HG02763 (cell line): ENCODE measurements around the gene SEMA4D.
A peak's percentile ranks its signal among the peaks of the same experiment; 100 is the strongest.

ENCODE experiments used
- ATAC-seq: cut with Tn5 transposase; IDR thresholded peaks from one replicate; pipeline ENCODE4 v1.9.1; 2021; ENCODE audit warnings: mild to moderate bottlenecking, moderate library complexity; ENCODE audit not compliant: unreplicated experiment

SEMA4D gene

DNA sequence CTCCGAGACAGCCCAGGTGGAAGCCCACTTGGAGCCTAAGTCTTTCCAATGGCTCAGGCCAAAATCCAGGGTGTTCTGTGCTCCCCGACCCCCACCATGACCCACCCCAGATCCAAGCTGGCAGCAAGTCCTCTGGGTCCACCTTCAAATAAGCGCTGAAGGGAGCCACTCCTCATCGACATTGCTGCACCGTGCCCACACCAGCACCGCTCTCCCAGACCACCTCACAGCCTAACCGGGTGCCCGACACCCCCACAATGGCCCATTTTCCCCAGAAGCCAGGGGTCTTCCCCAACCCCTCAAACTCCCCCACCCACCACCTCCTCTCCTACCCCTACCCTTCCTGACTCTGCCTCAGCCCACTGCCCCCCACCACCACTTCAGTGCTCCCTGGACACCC lies 50.5 kb downstream of the SEMA4D start:
- no peak for ATAC-seq

- ATAC-seq: no peak
These were observed 51.0 kb downstream of the SEMA4D start for GRCh38 chr9:89446961-89447310.

DNA sequence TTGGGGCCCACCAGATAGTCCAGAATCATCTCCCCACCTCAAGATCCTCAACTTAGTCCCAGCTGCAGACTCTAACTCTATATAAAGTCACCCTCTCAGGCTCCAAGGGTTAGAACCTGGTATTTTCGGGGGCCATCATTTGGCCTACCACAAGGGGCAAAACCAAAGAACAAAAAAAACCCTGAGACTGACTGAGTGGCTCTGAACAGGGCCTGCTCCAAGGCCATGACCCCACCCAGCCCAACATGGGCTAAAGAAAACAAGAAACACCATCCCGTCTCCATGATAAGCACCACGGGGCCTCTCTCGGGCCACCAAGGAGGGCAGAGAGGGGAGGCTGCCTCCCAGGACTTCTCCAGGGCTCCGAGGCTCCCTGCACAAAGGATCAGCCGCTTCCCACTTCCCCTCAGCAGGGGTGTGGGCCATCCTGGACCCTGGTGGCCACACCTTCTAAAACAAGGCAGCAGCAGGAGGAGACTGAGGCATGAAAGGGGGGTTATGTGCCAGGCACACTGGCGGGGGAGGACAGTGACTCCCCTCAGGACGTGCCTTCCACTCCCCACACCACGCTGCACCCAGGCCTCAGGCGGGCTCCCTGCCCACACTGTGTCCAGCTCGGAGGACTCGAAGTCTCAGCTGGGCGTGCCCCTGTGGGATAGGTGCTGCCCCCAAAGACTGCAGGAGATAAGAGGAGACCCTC lies 51.5 kb downstream of the SEMA4D start:
- no peak for ATAC-seq

DNA sequence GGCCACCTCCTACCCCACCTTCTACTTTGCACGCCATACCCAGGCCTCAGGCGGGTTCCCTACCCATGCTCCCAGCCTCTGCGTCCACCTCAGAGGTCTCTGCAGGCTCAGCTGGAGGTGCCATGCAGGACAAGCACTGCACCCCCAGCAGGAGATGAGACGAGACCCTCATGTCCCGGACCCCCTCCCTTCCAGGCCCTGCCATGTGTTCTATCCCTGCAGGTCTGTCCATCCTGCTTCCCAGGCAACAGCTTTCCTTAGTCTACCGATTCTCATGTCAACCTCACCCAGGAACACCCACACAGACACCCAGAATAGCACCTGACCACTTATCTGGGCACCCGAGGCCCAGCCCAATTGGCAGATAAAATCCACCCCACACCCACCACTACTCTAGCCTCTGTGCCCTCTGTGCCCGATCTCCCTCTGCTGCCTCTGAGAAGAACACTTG lies 52.1 kb downstream of the SEMA4D start:
- no peak for ATAC-seq

GRCh38 chr9:89444925-89445765 lies 52.8 kb downstream of the SEMA4D start:
- no peak for ATAC-seq

DNA sequence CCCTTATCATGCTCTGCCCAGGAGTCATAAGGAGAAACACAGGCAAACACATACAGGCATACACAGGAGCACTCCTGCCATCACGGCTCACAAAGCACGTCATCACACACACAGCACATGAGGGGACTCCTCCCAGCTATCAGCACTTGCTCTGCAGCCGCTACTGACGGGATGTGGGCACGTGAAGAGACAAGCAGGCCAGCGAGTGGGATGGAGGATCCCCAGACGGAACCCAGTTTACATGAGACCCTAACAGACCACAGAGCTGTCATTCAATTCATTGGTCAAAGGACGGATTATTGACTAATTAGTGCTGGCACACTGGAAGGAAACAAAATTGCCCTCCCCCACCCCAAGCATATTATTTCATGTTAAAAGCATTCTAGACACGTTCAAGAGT lies 53.6 kb downstream of the SEMA4D start:
- ATAC-seq: no peak

DNA sequence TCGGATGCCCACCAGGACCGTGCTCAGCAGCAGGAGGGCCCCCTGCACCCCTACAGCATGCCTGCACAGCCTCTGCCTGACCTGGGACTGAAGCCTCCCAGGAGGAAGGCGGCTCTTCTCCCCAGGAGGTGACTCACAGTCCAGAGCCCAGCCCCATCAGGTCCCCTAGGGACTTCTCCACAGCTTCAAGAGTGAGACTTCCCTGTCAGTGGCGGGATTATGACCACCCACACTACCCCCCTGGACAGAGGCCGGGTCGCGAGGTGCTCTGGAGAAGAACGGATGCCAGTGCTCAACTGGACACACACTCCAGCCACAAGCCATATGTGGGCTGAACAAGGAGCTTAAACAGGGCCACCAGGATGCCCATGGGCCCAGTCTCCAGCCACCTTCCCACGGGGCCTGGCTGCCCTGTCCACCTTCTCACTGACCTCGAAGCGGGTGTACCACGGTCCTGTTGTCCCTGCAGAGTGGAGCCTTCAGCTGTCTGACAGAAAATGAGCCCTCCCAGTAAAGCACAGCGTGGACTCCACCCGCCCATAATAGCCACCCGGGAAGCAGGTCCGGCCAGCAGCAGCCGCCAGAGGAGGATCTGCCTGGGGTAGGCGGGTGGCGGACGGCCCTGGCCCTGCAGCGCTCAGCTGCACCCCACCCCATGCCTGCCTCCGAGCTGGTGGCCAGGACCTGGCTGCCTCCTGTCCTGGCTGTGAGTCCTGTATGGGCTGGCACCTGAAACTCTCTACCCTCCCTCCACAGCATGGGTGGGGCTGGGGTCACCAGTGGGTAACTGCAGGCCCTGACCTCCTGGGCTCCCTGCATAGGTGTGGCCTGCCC lies 54.7 kb downstream of the SEMA4D start:
- no peak for ATAC-seq

DNA sequence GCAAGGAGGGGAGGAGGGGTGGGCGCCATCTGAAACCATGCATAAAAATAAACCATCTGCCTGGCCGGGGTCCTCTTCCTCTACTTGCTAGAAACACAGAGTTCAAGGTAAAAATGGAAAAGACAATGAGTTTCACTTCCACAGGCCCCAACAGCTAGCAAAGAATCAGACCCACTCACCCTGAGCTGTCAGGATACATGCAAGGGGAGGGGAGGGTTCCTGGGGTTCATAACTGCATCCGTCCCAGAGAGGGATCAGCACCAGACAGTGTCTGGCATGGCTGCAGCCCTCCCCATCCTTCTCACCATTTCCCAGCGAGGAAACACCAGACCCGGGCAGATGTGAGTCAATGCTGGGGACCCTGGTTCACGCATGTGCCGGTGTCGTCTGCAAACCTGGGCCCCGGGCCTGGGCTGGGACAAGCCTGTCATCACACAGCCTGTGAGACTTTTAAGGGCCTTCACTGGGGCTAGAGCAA lies 55.4 kb downstream of the SEMA4D start:
- ATAC-seq: no peak

DNA sequence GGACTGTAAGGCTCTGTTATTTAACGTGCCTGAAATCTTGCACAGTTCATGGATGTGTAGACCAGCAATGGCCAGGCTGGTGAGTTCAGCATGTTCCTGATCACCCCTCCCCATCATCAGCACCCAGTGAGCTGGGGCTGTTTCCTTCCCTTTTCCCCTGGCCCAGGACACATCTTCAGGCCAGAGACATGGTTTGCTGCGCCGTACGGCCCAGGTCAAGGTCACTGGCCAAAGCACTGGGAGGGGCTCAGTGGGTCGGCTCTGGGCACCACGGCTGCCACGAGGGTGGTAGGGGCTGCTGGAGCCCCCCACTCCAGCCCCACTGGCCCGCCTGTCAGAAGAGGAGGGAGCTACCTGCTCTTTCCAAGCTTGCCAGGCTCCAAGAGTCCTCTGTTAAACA lies 55.9 kb downstream of the SEMA4D start:
- no peak for ATAC-seq

GRCh38 chr9:89441655-89441970 lies 56.3 kb downstream of the SEMA4D start:
- ATAC-seq: no peak

DNA sequence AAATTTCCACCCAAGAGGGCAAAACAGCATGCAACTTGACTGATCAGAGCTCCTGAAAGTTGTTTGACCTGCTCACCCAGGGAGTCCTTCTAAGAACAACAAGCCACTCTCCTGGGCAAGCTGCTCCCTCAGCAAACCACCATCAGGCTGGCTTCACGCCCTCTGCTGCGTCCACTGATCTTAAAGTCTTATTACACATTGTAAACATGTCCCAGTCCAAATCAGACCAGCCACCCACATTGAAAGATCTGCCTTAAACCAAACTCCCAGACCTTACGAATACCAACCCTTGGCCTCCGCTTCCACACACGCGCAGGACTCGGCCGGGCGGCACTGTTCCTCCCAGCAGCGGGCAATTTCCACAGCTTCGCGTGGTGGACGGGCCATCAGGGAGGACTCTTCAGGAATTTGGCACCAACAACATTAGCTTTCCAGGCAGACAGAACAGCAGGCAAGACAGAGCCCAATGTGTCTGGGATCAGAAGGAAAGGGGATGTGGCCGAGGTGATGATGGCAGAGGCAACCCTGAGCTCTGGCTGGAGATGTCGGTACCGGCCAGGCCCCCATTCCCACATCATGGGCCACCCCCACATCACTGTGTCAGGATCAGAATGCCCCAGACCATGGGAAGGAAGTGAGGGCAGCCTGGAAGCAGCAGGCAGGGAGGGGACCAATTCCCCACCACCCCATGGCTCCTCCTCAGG lies 56.8 kb downstream of the SEMA4D start:
- no peak for ATAC-seq

DNA sequence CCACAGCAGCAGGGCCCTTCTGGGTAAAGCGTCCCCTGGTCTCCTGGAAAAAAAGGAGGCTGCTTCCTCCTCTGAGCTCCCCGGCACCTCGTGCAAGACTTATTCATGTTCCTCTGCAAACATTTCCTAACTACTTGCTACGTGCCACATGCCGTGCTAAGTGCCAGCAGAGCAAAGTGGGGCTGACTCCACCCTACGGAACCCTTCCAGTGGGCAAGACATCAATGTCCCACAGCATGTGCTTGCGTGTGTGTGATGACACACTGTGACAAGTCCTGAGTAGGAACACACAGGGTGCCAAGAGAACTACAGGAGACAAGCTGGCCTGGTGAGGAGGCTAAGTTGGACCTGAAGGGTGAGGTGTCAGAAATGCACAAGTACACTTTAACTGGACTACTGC lies 57.4 kb downstream of the SEMA4D start:
- no peak for ATAC-seq

- ATAC-seq: no peak
These were observed 57.9 kb downstream of the SEMA4D start for GRCh38 chr9:89440046-89440445.

- ATAC-seq: no peak
These were observed 58.3 kb downstream of the SEMA4D start for GRCh38 chr9:89439571-89439970.

DNA sequence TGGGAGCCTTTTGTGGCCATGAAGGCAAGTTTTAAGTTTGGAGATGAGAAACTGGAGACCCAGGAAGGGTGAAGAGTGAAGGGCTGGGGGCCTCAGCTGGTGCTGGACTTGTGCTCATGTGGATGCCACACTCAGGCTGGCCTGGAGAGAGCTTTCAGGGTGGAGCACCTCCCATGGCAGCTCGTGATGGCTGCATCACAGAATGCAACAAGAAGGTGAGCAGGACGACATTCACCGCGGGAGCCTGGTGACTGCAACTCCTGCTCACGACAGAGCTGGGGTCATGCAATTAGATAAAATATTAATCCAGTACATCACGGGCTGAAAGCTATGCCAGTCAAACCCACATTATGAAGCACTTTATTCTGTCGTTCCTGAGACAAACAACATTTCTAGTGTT lies 59.7 kb downstream of the SEMA4D start:
- ATAC-seq: no peak

DNA sequence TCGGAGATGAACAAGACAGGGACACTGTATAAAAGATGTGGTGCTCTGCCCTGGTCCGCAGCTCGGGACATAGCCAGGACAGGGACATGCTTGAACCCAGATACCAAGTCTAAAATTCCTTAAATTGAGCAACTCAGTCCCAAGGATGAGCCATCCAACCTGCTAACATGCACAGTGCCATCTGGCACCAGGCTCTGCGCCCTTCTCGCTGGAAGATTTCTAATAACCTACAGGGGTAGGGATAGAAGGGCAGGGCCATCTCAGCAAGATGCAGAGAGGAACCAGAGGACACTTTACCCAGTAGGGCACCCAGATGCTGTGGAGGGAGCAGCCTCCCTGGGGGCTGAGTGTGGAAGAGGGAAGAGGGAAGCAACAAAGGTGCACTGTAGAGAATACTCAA lies 60.1 kb downstream of the SEMA4D start:
- no peak for ATAC-seq

- ATAC-seq: peak; percentile 36
These were observed 60.8 kb downstream of the SEMA4D start for GRCh38 chr9:89436963-89437625.

DNA sequence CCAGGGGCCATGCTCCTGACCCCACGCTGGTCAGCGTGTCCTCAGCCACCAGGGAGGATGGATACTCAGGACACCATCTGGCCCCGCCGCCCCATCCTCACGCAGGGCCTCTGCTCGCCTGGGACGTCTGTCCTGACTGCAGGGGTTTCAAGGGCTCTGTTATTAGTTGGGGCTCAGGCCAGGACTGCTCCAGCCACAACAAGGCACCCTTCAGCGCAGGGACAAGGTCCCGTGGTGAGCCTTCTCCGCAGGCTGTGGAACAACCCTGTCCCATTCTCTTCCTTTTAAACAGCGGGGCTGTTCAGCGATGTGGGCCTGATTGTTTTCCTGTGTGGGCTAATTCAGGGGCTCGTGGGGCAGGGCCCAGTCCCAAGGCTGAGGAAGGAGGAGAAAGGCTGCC lies 61.6 kb downstream of the SEMA4D start:
- ATAC-seq: no peak

DNA sequence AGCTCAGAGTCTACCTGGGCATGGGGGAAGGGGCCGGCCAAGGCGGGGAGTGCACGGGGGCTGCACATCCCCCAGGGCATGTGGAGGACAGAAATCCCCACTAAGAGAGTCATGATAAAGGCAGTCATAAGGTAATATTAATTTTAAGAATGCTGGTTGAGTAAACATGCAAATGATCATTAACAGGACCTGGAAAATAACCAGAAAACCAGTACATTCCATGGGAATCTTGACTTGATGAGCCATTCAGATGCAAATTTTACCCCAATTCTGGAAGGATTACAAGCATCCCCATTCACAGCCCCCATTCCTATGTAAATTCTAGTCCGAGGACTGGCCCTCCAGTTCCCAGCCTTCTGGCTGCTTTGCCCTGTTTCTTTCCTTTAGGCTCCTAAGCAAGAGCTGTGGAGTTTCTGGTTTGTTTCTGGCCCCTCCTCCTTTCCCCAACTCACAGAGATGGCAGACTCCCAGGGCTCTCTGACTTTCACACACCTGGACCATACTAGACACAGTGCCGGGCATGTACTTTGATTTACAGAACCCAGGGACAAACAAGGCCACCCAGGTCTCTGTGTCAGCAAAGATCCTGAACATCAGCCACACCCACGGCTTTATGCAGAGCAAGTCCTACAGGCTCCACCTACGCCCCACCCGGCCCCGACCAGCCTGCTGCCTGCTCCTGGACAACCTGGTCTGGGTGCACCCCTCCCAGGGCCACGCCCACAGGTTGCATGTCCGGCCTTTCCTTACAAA lies 62.7 kb downstream of the SEMA4D start:
- ATAC-seq: no peak

DNA sequence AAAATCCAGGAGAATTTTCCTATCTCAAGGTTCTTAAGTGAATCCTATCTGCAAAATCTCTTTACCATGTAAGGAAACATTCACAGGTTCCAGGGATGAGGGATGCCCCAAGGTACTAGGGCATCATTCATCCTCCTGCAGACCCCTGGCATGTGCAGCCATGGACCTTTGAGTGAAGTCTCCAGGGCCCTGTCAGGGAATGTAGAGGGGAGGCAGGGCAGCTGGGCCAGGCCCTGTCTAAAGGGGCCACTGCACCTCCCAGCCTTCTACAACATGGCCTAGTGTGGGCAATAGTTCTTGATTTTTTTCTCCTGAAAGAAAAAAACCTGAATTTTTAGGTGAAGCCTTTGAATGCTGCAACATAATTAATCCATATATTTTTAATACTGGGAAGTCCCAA lies 63.3 kb downstream of the SEMA4D start:
- no peak for ATAC-seq
